HepG2 (cell line): ENCODE measurements around the gene ATRAID. TPM values are rescaled to one million over a fixed set of nuclear protein-coding genes. Genes with fewer than 3 reads are reported as not detected.
A peak's percentile ranks its signal among the peaks of the same experiment; 100 is the strongest.

Source experiments
- DR1 ChIP-seq: sonication (generic); formaldehyde crosslinking; IDR thresholded peaks from 2 replicates; pipeline ENCODE4 v1.8.0; 2021; ENCODE audit warnings: mild to moderate bottlenecking, missing genetic modification reagents, inconsistent platforms
- HNRNPK ChIP-seq: fragments of 200-400 bp; formaldehyde crosslinking; IDR thresholded peaks from 2 replicates; pipeline ENCODE4 v1.6.1; 2018; ENCODE audit warnings: low read length, low read depth, moderate library complexity, mild to moderate bottlenecking; ENCODE audit not compliant: poor library complexity, severe bottlenecking
- MTF2 ChIP-seq: sonication (generic); formaldehyde crosslinking; IDR thresholded peaks from 2 replicates; pipeline ENCODE4 v1.5.0; 2020; ENCODE audit warnings: missing genetic modification reagents, borderline replicate concordance
- XRCC5 ChIP-seq: fragments of 200-400 bp; formaldehyde crosslinking; optimal IDR thresholded peaks from 2 replicates; pipeline ENCODE3; 2017; ENCODE audit warnings: mild to moderate bottlenecking, low read length
- ZBTB7B ChIP-seq: sonication (generic); formaldehyde crosslinking; IDR thresholded peaks from 2 replicates; pipeline ENCODE4 v1.4.0; 2020; ENCODE audit warnings: missing genetic modification reagents
- ZFX ChIP-seq: sonication (generic); formaldehyde crosslinking; IDR thresholded peaks from 2 replicates; pipeline ENCODE4 v1.4.0; 2020; ENCODE audit warnings: mild to moderate bottlenecking, low read depth, missing genetic modification reagents, moderate library complexity
- ZNF12 ChIP-seq: sonication (generic); formaldehyde crosslinking; IDR thresholded peaks from 2 replicates; pipeline ENCODE4 v1.5.0; 2020; ENCODE audit warnings: missing genetic modification reagents
- ZNF224 ChIP-seq: sonication (generic); formaldehyde crosslinking; IDR thresholded peaks from 2 replicates; pipeline ENCODE4 v1.5.0; 2020; ENCODE audit warnings: mild to moderate bottlenecking, missing genetic modification reagents
- polyA plus RNA-seq, 8 experiments: library from polyadenylated mRNA; depleted of rRNA in 3 of 8; stranded (reverse) in 7 of 8; unstranded in 1 of 8; fragments of >200 nt; fragmentation: Illumina TruSeq in 4 of 8; extraction: Trizol in 4 of 8; gene quantifications; 2 replicates each; pipeline versions ENCODE4 v1.2.1 to v1.2.3, GENCODE V29; 2011 to 2016; ENCODE audit warnings: low read depth in 4 of 8, missing spikeins in 1 of 8, mixed read lengths in 1 of 8; ENCODE audit not compliant: insufficient read depth in 1 of 8
- total RNA-seq, 5 experiments: library from RNA; depleted of rRNA; stranded (reverse); fragments of >200 nt; fragmentation: Illumina TruSeq; extraction: Trizol; gene quantifications; 2 replicates each; pipeline ENCODE4 v1.2.3, GENCODE V29; 2016; ENCODE audit warnings: low read depth in 1 of 5
- TF ChIP-seq, protein P1 (sequence below): sonication (generic); formaldehyde crosslinking; IDR thresholded peaks from 2 replicates; pipeline ENCODE4 v1.5.0; 2020; ENCODE audit warnings: mild to moderate bottlenecking, missing genetic modification reagents, borderline replicate concordance
- TF ChIP-seq, protein P2 (sequence below): sonication (generic); formaldehyde crosslinking; IDR thresholded peaks from 2 replicates; pipeline ENCODE4 v1.5.0; 2020; ENCODE audit warnings: mild to moderate bottlenecking, missing genetic modification reagents
- TF ChIP-seq, protein P3 (sequence below): IDR thresholded peaks from 2 replicates; pipeline ENCODE4 v1.6.1; 2016; ENCODE audit warnings: mild to moderate bottlenecking

The ATRAID gene
- total and polyA plus RNA-seq, 2 of the 13 experiments (the other 11 are each of a cell fraction or from before 2014, with no cell fraction given) = 207 to 382 TPM

DNA sequence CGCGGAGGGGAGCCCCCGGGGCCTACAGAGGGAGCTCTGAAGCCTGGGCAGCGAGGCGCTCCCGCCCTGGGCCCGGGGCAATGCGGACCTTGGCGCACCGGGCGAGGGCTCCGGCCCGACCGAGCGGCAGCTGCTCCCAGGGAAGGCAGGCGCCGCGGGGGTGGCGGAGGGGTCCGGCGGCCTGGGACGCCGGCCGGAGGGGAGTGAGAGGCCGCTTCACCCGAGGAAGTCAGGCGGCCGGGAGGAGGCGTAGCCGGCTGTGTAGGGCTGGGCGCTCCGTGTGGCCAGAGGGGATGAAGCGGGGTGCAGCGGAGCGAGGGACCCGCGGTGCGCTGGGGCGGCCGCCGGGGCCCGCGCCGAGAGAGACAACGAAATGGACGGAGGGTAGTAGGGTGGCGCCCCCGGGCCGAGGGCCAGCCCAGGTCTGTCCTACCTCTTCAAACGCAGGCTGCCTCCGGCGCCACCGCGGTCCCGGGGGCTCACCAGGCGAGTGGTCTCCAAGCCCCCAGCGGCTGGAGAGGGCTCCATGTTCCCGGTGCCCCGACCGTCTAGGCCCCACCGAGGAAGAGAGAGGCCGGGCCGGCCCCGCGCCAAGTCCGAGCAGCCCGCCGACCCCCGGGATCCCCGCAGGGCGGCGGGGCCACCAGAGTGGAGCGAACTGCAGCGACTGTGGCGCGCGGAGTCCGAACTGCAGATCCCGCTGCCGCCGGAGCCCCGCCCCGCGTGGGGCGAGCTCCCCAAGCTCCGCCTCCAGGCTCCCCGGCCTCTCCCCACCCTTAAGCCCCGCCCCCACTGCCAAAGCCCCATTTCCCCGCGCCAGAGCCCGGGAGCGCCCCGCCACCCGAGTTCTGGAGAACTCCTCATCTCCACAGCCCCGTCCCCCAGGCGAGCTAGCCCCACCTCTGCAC, 50.8 kb downstream of the ATRAID start, which contains the start of gene SLC30A3 (continued):
- no peak for TF ChIP-seq ZNF12 (CRISPR knock-in tag)
- TF ChIP-seq XRCC5 = peak; percentile 6
- peak; percentile 54 for TF ChIP-seq ZBTB7B (CRISPR knock-in tag)
- TF ChIP-seq, protein P1, sequence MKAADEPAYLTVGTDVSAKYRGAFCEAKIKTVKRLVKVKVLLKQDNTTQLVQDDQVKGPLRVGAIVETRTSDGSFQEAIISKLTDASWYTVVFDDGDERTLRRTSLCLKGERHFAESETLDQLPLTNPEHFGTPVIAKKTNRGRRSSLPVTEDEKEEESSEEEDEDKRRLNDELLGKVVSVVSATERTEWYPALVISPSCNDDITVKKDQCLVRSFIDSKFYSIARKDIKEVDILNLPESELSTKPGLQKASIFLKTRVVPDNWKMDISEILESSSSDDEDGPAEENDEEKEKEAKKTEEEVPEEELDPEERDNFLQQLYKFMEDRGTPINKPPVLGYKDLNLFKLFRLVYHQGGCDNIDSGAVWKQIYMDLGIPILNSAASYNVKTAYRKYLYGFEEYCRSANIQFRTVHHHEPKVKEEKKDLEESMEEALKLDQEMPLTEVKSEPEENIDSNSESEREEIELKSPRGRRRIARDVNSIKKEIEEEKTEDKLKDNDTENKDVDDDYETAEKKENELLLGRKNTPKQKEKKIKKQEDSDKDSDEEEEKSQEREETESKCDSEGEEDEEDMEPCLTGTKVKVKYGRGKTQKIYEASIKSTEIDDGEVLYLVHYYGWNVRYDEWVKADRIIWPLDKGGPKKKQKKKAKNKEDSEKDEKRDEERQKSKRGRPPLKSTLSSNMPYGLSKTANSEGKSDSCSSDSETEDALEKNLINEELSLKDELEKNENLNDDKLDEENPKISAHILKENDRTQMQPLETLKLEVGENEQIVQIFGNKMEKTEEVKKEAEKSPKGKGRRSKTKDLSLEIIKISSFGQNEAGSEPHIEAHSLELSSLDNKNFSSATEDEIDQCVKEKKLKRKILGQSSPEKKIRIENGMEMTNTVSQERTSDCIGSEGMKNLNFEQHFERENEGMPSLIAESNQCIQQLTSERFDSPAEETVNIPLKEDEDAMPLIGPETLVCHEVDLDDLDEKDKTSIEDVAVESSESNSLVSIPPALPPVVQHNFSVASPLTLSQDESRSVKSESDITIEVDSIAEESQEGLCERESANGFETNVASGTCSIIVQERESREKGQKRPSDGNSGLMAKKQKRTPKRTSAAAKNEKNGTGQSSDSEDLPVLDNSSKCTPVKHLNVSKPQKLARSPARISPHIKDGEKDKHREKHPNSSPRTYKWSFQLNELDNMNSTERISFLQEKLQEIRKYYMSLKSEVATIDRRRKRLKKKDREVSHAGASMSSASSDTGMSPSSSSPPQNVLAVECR (CRISPR knock-in tag) = 0 out of 2 replicates have a peak, but pooled peaks have one; percentile 16
- peak; percentile 45 for TF ChIP-seq ZFX (CRISPR knock-in tag)
- TF ChIP-seq MTF2 = peak; percentile 86; the same call in 1 of the 2 replicates
- TF ChIP-seq DR1 = 0 out of 2 replicates have a peak, but pooled peaks have one; percentile 4
- 0 out of 2 replicates have a peak, but pooled peaks have one; percentile 36 for TF ChIP-seq ZNF224
- TF ChIP-seq, protein P2, sequence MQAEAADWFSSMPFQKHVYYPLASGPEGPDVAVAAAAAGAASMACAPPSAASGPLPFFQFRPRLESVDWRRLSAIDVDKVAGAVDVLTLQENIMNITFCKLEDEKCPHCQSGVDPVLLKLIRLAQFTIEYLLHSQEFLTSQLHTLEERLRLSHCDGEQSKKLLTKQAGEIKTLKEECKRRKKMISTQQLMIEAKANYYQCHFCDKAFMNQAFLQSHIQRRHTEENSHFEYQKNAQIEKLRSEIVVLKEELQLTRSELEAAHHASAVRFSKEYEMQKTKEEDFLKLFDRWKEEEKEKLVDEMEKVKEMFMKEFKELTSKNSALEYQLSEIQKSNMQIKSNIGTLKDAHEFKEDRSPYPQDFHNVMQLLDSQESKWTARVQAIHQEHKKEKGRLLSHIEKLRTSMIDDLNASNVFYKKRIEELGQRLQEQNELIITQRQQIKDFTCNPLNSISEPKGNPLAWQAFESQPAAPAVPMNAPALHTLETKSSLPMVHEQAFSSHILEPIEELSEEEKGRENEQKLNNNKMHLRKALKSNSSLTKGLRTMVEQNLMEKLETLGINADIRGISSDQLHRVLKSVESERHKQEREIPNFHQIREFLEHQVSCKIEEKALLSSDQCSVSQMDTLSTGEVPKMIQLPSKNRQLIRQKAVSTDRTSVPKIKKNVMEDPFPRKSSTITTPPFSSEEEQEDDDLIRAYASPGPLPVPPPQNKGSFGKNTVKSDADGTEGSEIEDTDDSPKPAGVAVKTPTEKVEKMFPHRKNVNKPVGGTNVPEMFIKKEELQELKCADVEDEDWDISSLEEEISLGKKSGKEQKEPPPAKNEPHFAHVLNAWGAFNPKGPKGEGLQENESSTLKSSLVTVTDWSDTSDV (CRISPR knock-in tag) = peak; percentile 74; the same call in 1 of the 2 replicates
- TF ChIP-seq HNRNPK = peak; percentile 90
- TF ChIP-seq, protein P3, sequence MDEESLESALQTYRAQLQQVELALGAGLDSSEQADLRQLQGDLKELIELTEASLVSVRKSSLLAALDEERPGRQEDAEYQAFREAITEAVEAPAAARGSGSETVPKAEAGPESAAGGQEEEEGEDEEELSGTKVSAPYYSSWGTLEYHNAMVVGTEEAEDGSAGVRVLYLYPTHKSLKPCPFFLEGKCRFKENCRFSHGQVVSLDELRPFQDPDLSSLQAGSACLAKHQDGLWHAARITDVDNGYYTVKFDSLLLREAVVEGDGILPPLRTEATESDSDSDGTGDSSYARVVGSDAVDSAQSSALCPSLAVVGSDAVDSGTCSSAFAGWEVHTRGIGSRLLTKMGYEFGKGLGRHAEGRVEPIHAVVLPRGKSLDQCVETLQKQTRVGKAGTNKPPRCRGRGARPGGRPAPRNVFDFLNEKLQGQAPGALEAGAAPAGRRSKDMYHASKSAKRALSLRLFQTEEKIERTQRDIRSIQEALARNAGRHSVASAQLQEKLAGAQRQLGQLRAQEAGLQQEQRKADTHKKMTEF (CRISPR knock-in tag) = no peak
